Right forelimb (tissue), 1 donor: ENCODE results near the gene VKORC1.

Experiments used
- DNase-seq: peaks from one replicate; pipeline ENCODE4 v3.0.0-alpha.2; 2018

The VKORC1 gene

DNA sequence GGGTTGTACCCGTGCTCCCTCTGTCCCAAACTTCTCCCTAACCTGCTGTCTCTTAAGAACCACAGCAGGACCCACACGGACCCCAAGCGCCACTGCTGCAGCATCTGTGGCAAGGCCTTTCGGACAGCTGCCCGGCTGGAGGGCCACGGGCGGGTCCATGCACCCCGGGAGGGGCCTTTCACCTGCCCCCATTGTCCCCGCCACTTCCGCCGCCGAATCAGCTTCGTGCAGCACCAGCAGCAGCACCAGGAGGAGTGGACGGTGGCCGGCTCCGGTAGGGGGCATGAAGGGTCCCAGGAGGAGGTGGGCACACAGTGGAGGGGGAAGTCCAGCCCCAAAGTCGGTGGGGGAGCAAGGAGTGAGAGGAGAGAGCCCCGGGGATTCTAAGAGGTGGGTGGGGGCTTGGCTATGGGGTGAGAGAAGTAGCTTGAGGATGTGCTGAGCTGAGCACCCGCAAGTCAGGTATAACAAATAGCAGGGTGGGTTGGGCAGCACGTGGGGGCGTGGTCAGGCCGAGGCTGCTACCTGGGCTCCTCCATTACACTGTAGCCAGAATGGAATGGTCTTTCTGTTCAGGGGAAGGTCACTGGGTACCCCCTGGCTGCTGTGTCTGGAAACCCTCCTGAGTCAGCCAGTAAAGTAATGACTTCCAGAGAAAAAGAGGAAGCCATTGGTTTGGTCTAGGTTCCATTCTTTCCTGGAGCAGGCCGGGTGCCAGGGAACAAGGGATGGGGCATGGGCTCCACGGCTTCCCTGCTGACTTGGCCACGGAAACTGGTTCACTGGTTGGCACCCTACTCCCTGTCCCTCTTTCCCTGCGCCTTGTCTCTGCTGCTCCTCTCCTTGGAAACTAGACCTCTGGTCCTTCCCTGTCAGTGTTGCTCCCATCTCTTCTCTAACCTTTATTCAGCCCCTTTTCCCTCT is 12.9 kb downstream of the VKORC1 start:
- no peak for DNase-seq

DNA sequence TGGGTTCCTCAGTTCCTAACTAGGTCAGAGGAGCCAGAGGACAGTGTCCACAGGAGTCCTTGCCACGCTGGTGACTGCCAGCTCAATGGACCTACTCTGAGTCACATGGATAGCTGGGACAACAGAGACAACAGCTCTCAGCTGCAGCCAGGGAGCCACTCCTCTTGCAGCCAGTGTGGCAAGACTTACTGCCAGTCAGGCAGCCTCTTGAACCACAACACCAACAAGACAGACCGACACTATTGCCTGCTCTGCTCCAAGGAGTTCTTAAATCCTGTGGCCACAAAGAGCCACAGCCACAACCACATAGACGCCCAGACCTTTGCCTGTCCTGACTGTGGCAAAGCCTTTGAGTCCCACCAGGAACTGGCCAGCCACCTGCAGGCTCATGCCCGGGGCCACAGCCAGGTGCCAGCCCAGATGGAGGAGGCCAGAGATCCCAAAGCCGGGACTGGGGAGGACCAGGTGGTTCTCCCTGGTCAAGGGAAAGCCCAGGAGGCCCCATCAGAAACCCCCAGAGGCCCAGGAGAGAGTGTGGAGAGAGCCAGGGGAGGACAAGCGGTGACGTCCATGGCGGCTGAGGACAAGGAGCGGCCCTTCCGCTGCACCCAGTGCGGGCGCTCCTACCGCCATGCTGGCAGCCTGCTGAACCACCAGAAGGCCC is 13.7 kb downstream of the VKORC1 start:
- DNase-seq, result no peak

DNA sequence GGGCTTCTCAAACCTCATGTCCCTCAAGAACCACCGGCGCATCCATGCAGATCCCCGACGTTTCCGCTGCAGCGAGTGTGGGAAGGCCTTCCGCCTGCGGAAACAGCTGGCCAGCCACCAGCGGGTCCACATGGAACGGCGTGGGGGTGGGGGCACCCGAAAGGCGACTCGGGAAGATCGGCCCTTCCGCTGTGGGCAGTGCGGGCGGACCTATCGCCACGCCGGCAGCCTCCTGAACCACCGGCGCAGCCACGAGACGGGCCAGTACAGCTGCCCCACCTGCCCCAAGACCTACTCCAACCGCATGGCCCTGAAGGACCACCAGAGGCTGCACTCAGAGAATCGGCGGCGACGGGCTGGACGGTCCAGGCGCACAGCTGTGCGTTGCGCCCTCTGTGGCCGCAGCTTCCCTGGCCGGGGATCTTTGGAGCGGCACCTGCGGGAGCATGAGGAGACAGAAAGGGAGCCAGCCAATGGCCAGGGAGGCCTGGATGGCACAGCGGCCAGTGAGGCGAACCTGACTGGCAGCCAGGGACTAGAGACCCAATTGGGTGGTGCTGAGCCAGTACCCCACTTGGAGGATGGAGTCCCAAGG is 14.5 kb downstream of the VKORC1 start:
- no peak for DNase-seq

DNA sequence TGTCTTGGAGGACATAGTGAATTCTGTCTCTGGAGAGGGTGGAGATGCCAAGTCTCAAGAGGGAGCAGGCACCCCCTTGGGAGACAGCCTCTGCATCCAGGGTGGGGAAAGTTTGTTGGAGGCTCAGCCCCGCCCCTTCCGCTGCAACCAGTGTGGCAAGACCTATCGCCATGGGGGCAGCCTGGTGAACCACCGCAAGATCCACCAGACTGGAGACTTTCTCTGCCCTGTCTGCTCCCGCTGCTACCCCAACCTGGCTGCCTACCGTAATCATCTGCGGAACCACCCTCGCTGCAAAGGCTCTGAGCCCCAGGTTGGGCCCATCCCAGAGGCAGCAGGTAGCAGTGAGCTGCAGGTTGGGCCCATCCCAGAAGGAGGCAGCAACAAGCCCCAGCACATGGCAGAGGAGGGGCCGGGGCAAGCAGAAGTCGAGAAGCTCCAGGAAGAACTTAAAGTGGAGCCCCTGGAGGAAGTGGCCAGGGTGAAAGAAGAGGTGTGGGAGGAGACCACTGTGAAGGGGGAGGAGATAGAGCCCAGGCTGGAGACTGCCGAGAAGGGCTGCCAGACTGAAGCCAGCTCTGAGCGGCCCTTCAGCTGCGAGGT is 15.2 kb downstream of the VKORC1 start:
- DNase-seq, result no peak

DNA sequence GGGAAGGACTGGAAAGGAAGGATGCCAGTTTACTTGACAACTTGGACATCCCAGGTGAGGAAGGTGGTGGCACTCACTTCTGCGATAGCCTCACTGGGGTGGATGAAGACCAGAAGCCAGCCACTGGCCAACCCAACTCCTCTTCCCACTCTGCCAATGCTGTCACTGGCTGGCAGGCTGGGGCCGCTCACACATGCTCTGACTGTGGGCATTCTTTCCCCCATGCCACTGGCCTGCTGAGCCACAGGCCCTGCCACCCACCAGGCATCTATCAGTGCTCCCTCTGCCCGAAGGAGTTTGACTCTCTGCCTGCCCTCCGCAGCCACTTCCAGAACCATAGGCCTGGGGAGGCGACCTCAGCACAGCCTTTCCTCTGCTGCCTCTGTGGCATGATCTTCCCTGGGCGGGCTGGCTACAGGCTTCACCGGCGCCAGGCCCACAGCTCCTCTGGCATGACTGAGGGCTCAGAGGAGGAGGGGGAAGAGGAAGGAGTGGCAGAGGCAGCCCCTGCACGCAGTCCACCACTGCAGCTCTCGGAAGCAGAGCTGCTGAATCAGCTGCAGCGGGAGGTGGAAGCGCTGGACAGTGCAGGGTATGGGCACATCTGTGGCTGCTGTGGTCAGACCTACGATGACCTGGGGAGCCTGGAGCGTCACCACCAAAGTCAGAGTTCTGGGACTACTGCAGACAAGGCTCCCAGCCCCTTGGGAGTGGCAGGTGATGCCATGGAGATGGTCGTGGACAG is 15.8 kb downstream of the VKORC1 start:
- DNase-seq, result no peak

DNA sequence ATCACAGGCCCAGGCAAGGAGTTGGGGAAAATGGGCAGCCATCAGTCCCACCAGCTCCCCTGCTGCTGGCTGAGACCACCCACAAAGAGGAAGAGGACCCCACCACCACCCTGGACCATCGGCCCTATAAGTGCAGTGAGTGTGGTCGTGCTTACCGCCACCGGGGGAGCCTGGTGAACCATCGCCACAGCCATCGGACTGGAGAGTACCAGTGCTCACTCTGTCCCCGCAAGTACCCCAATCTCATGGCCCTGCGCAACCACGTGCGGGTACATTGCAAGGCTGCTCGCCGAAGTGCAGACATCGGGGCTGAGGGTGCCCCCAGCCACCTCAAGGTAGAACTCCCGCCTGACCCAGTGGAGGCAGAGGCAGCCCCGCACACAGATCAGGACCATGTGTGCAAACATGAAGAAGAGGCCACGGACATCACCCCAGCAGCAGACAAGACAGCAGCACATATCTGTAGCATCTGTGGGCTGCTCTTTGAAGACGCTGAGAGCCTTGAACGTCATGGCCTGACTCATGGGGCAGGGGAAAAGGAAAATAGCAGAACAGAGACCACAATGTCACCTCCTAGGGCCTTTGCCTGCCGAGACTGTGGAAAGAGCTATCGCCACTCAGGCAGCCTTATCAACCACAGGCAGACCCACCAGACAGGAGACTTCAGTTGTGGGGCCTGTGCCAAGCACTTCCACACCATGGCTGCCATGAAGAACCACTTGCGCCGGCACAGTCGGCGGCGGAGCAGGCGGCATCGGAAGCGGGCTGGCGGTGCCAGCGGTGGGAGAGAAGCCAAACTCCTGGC is 16.8 kb downstream of the VKORC1 start:
- no peak for DNase-seq

DNA sequence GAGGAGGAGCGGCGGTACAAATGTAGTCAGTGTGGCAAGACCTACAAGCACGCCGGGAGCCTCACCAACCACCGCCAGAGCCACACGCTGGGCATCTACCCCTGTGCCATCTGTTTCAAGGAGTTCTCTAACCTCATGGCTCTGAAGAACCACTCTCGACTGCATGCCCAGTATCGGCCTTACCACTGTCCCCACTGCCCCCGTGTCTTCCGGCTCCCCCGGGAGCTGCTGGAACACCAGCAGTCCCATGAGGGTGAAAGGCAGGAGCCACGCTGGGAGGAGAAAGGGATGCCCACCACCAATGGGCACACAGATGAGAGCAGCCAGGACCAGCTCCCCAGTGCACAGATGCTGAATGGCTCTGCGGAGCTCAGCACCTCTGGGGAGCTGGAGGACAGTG is 17.6 kb downstream of the VKORC1 start:
- DNase-seq, result no peak

DNA sequence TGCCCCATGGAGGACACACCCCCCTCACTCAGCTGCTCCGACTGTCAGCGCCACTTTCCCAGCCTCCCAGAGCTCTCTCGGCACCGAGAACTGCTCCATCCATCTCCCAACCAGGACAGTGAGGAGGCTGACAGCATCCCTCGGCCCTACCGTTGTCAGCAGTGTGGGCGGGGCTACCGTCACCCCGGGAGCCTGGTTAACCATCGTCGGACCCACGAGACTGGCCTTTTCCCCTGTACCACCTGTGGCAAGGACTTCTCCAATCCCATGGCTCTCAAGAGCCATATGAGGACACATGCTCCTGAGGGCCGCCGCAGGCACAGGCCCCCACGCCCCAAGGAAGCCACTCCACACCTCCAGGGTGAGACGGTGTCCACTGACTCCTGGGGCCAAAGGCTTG is 18.3 kb downstream of the VKORC1 start:
- DNase-seq, result no peak

DNA sequence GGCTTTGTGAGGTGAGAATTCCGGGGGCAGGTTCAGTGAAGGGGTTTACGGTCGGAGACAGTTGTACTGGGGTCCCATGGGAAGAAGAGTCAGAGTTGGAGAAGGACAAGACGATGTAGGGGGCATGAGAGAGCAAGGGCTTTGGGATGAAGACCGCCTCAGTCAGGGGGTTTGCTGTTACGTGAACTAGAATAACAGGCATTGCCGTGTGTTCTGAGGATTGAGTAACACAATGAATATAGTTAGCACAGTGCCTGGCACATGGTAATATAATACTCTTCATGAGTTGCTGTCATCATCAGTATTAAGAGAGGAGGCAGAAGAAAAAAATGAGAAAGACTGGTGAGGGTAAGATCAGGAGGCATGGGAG is 19.8 kb downstream of the VKORC1 start:
- DNase-seq, result no peak

DNA sequence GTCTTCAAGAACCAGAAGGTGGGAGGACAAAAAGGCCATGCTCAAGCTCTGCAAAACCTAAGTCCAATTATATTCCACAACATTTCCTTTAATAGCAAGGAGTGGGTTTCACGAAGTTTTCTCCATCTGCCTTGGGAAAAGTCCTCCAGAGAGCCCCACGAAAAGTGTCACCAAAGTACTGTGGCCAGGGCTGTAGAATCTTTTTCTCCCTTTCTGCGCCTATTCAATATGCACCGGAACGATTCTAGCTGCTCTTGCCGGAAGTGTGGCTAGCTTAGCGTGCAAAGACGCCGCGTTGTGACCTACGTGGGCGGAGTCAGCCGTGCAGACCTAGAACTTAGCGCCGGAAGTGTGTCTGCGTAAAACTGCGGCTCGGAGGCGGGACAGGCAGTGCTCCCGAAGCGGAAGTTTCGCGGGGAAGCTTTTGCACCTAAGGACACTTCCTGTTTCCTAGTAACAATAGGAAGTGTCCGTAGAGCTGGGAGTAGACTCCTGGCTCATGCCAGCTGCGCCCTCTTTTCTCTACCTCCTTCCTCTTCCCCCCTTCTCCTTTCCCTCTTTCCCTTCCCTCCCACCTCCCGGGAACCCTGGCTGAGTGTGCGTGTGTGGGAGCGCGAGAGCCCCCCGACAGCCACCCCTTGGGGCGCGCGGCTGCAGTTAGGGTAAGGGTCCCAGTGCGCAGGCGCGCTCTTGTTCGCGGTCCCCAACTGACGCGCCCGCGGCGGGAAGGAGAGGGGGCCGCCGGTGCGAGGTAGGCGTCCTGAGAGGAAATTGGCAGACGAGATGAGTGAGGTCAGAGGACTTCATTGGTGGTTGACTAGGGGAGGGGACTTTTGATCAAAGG is 20.4 kb downstream of the VKORC1 start, which contains the start of the genes ZNF646 and ZNF668:
Gene ZNF646, plus strand, starts transcription at position 453 of the 844 bp plus-strand sequence. CDS start 1,903 bp downstream, outside the sequence.
Gene ZNF668, minus strand, starts transcription at position 271 of the 844 bp plus-strand sequence. CDS start 9,781 bp downstream, outside the sequence.
- DNase-seq, result peak; percentile 97

DNA sequence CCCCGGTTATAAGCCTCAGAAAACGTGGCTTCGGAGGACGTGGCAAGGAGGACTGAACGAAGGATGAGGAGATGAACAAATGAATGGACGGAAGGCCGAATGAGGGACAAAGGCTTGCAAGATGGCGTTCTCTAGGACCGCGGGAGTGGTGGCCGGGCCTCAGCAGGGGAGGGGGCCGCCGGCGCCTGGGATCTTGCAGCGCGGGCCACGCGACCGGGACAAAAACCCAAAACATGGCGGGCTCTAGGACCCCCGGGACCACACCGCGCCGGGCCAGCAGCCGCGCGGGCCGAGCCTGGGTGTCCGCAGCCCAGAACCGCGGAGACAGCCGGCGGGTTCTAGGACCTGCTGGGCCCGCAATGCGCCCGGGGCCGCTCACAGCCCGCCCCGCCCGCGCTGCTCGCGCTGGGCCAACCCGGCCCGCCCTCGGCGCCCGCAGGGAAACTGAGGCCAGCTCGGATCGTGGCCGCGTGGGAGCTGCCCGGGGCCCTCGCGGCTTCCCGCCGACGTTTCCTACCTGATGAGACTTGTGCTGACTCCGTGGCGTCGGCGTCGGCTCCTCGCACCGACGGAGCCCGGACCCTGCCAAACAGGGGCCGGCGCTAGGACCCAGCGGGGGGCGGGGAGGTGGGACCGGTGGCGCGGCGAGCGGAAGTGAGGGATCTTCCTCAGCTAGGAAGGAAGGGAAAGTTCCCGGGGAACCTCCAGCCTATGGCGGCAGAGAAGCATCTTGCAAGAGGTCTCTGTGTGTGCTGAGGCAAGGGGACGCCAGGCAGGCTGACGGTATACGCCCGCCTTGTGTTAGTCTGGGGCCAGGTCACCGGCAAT is 21.2 kb downstream of the VKORC1 start:
- DNase-seq, result peak; percentile 96

DNA sequence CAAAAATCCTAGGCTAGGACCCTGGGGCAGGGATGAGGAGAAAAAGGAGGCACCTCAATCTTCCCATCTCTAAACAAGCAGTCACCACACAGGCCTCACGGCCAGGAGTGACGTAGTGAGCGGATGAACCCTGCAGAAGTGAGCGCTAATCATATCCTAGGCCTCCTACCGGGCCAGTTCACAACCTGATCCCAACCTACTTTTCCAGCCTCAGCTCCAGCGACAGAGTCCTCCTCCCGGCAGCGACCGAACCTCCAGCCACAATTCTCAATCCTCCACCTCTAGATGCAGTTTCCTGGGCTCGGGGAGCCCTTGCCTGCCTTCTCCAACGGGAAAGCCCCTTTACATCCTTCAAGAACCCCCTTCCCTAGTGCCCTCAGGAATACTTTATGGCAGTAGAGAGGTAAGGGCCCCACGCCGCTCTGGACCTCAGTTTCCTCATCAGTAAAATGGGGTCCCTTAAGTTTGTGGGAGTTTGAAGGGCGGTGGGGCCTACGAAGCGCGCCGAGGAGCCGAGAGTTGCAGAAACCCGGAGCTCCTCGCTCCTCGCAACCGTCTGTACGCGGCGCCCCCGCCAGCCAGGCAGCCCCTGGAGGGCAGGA is 22.0 kb downstream of the VKORC1 start:
- DNase-seq, result no peak

DNA sequence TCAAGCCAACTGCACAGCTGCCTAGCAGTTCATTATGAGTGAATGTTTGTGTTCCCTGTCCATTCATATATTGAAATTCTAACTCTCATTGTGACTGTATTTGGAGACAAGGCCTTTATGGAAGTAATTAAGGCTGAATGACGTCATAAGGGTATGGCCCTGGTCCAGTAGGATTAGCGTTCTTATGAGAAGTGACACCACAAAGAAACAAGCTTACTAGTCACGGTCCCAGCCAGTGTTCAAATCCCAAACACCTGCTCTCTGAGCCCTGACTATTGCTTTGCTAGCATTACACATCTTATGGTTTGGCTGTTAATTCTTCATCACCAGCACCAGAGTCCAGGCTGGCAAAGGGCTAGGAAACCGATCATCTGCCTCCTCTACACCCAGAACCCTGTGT is 22.7 kb downstream of the VKORC1 start:
- no peak for DNase-seq

DNA sequence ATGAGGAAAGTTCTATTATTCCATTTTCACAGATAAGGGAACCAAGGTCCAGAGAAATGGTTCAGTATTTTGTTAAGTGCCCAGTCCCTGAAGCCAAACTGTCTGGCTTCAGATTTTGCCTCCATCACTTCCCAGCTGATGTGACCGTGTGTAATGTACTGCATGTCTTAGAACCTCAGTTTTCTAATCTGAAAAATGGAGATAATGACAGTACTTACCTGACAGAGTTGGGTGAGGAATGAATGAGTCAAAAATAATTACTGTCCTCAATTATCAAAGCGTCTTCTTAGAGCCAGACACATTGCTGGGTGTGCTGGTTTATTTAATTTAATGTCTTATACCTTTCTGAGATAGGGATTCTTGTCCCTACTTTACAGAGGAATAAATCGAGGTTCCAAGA is 27.3 kb downstream of the VKORC1 start:
- no peak for DNase-seq

DNA sequence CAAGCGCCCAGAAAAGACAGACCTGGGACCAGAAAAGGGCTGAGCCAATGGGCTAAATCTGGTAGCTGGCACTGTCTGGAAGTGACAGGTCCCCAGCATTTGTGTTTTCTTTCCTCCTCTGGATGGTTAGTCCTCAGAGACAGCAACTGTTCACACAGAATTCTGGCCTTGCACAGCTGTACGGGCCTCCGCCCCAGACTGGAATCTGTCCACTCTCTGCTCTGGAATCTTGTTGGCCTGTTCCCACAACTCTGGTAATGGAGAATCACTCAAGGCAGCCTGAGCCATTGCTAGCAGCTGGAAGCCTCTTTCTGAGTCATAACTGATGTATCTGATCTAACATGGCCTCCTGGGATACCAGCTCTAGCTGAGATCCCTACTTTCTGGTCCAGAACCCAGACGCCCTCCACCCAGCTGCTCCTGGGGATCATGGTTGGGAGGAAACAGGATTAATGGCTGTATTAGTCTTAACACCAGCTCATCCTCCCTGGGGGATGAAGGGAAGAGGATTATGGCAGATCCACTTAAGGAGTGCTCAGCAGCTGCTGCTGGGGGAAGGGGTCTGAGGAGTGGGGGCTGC is 29.6 kb downstream of the VKORC1 start:
- peak; percentile 86 for DNase-seq

DNA sequence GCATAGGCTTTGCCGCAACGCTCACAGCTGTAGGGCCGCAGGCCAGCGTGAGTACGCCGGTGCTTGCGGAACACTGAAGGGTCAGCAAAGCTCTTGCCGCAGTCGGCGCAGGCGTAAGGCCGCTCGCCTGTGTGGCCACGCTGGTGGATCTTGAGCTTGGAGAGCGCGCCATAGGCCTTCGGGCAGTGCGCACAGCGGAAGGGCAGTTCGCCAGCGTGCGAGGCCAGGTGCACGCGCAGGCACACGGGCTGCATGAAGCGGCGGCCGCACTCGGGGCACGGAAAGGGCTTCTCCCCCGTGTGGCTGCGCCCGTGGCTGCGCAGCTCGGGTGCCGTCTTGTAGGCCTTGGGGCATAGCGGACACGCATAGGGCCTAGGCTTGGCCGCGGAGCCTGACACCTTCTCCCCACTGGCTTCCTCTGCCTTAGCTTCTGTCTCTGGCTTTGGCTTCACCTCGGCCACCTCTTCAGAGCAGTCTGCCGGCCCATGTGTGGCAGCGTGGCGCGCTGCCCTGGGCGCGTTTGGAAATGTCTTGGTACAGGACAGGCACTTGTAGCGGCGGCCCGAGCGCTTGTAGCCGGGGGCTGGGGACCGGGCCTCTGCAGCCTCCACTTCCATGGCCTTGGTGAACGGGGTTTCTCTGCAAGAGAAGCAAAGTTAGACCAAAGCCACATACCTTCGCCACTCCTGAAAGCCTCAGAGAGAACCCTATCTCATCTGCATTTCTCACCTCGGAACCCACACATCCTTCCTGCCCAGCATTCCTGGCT is 30.6 kb downstream of the VKORC1 start:
- no peak for DNase-seq

DNA sequence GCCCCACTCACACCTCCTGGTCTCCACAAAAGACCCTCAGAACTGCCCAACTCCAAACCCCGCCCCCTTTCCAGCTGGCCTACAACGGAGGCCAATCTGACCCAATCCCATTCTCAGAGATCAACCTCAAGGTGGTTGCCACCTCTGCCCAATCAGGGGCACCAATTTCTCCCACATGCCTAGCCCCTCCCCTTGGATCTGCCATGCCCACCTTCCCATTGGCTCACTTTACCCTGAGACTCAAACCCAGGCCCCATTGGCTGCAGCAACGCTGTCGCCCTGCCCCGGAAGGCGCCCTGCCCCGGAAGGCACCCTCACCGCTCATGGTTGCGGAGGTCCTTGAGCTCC is 31.1 kb downstream of the VKORC1 start:
- DNase-seq, result no peak

DNA sequence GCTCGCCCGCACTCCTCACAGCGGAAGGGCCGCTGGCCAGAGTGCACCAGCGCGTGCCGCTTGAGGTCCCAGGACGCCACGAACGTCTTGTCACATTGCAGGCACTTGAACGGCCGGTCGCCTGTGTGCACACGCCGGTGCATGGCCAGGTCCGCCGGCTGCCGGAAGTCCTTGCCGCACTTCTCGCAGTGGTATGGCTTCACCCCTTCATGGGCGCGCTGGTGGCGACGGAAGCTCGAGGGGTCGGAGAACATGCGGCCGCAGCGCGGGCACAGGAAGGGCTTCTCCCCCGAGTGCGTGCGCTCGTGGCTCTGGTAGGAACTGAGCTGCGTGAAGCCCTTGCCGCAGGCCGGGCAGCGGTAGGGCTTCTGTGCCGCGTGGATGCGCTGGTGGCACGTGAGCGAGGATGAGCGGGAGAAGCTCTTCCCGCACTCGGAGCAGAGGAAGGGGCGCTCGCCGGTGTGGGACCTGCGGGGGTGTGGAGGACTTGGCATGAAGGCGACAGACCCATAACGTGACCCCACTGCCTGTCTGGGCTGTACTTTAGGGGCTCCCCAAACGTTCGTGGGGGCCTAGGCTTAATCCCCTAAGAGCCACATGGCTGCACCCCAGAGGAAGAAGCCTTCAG is 32.7 kb downstream of the VKORC1 start:
- DNase-seq, result no peak
